Mesodermal cell (in vitro differentiated cells): ENCODE data around the gene VPS72.
"Not testable (repeated sequence)": the region's sequence is repeated elsewhere in the genome, so short reads cannot be mapped to it uniquely, and the experiment has no call there.

Source experiments
- H3K27ac ChIP-seq: 2 replicates; pipeline ENCODE4 v1.7.0; 2013; ENCODE audit warnings: mild to moderate bottlenecking, low read depth, low read length, moderate library complexity; ENCODE audit not compliant: severe bottlenecking
- H3K36me3 ChIP-seq: 2 replicates; pipeline ENCODE4 v1.7.1; 2013; ENCODE audit warnings: mild to moderate bottlenecking, low read length, moderate library complexity; ENCODE audit not compliant: control insufficient read depth, insufficient read depth
- H3K4me1 ChIP-seq: one replicate; pipeline ENCODE4 v1.7.1; 2013; ENCODE audit warnings: mild to moderate bottlenecking, low read length; ENCODE audit not compliant: insufficient read depth, control insufficient read depth, poor library complexity, severe bottlenecking
- H3K4me3 ChIP-seq: 2 replicates; pipeline ENCODE4 v1.7.0; 2013; ENCODE audit warnings: low read length, control low read depth, mild to moderate bottlenecking; ENCODE audit not compliant: insufficient read depth, poor library complexity, severe bottlenecking; ENCODE audit errors: extremely low read depth
- H3K9me3 ChIP-seq: 2 replicates; pipeline ENCODE4 v1.7.1; 2013; ENCODE audit warnings: mild to moderate bottlenecking, low read length, moderate library complexity; ENCODE audit not compliant: control insufficient read depth
- WGBS, 2 experiments: methylation state at CpG; one replicate each; pipeline ENCODE4 v1.1.5; 2013; ENCODE audit warnings: missing lambda C conversion rate in 2 of 2; ENCODE audit not compliant: insufficient coverage in 2 of 2; 5-methylcytosine and 5-hydroxymethylcytosine counted together

Gene VPS72

GRCh38 chr1:151199873-151200581, 10.0 kb upstream of the VPS72 start:
- WGBS, 2 experiments, result 19 to 22% methylated on average over 7 of the region's 11 CpGs
- no peaks in the 10 kb centered on the region for H3K4me1 ChIP-seq
- H3K4me3 ChIP-seq, result peak overlapping the region; percentile 100
- no peaks in the 10 kb centered on the region for H3K9me3 ChIP-seq
- H3K27ac ChIP-seq, result peak overlapping the region; percentile 73
- H3K36me3 ChIP-seq, result peaks cover 40% of the 10 kb centered on the region

DNA sequence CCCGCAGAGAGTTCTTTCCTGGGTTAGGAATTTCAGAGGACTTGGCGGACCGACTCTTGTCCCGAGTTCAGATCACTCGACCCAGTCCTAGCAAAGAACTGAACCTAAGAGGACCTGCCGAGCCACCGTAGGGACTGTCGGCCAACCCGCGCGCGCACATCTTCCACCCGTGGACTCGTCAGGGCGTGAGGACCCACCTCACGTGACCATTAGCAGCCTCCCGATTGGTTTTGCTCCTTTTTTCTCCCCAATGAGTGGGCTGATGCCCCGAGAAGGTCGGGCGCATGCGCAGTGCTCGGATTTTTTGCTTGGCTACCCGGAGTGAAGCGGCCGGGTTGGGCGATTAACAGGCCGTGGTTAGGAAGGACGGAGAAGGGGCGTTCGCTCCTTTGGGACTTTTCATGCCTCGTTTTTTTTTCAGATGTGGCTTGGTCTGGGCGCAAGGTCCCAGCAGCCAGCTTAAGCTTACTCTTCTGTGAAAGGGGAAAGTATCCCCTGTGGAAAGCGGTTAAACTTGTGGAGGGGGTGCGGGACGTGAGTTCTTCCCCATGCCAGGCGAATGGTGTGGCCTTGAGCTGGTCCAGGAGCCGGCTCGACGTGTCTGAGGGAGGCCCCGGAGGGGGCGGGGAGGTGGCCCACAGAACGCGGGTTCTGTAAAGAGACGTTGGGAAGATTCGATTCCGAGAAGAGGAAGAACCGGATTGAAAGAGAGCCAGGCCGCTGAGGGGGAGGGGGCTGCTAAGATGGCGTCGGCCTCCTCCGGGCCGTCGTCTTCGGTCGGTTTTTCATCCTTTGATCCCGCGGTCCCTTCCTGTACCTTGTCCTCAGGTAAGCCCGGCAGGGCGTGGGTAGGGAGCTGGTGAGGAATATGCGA, 8.5 kb upstream of the VPS72 start, which contains the start of gene PIP5K1A:
Gene PIP5K1A (plus strand): TSS at position 299 of the 874 bp plus-strand sequence. CDS start 445 bp downstream, at position 744.
- WGBS, 2 experiments, result 0% methylated on average over 46 to 52 of the region's 60 CpGs
- H3K27ac ChIP-seq, result peak within 1 kb of the TSS; percentile 89
- H3K36me3 ChIP-seq, result peaks cover 24% of the 10 kb centered on the region
- peak within 1 kb of the TSS; percentile 100 for H3K4me3 ChIP-seq
- H3K4me1 ChIP-seq, result no peaks in the 10 kb centered on the region
- no peaks in the 10 kb centered on the region for H3K9me3 ChIP-seq

DNA sequence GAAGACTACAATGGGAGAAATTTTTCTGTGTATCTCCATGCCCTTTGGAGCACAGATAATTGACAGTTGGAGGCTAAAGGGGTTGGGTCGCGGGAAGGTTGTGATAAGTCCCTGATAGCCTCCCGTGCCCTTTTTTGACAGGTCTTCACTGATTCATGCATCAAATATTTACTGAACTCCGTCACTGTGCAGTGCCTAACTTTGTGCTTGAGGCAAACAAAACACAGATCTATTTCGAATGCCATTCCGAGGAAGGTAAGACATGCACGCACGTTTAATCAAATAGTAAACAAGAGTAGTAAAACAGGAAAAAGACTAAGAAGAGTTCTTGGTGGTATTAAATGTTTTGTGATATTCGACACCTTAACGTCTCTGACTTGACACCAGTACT, 7.9 kb upstream of the VPS72 start:
- H3K27ac ChIP-seq, result peak overlapping the region; percentile 89
- WGBS, 2 experiments, result 42 to 46% methylated on average over 8 to 9 of the region's 10 CpGs

GRCh38 chr1:151196292-151196800, 6.3 kb upstream of the VPS72 start:
- Histone ChIP-seq H3K9me3 (no peaks in the 10 kb centered on the region), H3K4me3 (no peak overlapping the region), H3K4me1 (no peaks in the 10 kb centered on the region), H3K36me3 (peaks cover 5% of the 10 kb centered on the region), H3K27ac (no peak overlapping the region)
- 74 to 76% methylated on average over 8 to 10 of the region's 14 CpGs for WGBS, 2 experiments

More for the DNA sequence above, 7.9 kb upstream of the VPS72 start:
- Histone ChIP-seq H3K36me3 (peaks cover 20% of the 10 kb centered on the region), H3K4me3 (peak overlapping the region; percentile 100), H3K9me3 (no peaks in the 10 kb centered on the region), H3K4me1 (no peaks in the 10 kb centered on the region)

DNA sequence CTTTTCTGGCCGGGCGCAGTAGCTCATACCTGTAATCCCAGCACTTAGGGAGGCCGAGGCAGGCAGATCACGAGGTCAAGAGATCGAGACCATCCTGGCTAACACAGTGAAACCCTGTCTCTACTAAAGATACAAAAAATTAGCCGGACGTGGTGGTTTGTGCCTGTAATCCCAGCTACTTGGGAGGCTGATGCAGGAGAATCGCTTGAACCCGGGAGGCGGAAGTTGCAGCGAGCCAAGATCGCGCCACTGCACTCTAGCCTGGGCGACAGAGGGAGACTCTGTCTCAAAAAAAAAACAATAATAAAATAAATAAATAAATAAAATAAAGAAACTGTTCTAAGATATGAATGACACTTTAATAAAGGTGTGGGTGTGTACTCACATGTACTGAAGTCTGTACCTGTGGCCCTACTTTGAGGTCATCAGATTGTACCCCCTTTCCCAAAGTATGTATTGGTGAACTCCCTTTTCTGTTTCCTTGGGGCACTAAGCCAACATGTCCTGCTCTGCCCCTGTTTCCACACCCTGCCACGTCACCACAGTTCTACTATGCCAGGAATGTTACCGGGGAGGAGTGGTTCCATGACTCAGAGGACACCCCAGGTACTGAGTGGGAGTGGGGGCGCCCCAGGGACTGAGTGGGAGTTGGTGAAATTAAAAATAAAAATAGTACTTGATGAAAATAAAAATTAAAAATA, 5.0 kb upstream of the VPS72 start:
- H3K9me3 ChIP-seq, H3K36me3 ChIP-seq, H3K27ac ChIP-seq, H3K4me3 ChIP-seq, H3K4me1 ChIP-seq: not testable (repeated sequence)
- WGBS, 2 experiments, result 84 to 92% methylated on average over 7 to 12 of the region's 17 CpGs

DNA sequence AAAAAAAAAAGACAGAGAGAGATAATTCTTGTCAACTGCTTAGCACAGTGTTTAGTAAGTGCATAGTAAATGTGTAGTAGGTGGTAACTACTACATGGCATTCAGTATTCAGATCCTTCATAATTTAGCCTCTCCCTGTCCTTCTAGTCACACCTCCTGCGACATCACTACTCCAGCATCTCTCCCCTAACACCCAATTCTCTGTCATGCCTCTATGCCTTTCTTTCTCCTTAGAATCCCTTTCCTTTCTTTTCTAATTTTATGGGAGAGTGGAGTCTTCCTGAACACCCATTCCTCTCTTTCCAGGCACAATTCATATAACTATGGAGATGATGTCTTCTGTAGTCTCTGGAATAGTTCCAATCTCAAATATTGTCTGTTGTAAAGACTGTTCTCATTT, 3.9 kb upstream of the VPS72 start:
- no peaks in the 10 kb centered on the region for H3K9me3 ChIP-seq
- no peak overlapping the region for H3K4me3 ChIP-seq
- no peaks in the 10 kb centered on the region for H3K4me1 ChIP-seq
- WGBS, 2 experiments, result 67% methylated on average over 1 of the region's 1 CpG; no CpG with 5 or more reads in 1 of the 2 experiments
- no peaks in the 10 kb centered on the region for H3K36me3 ChIP-seq
- H3K27ac ChIP-seq, result no peak overlapping the region

- Histone ChIP-seq H3K4me3 (no peak overlapping the region), H3K27ac (no peak overlapping the region), H3K4me1 (no peaks in the 10 kb centered on the region), H3K9me3 (no peaks in the 10 kb centered on the region), H3K36me3 (no peaks in the 10 kb centered on the region)
- 96% methylated on average over 5 to 6 of the region's 6 CpGs for WGBS, 2 experiments
Measured at GRCh38 chr1:151193304-151193703, 3.3 kb upstream of the VPS72 start.

- no peaks in the 10 kb centered on the region for H3K36me3 ChIP-seq
- H3K4me1 ChIP-seq, result no peaks in the 10 kb centered on the region
- no peak overlapping the region for H3K4me3 ChIP-seq
- 88 to 100% methylated on average over 1 to 4 of the region's 7 CpGs for whole genome bisulfite sequencing, 2 experiments
- H3K9me3 ChIP-seq, result no peaks in the 10 kb centered on the region
- no peak overlapping the region for H3K27ac ChIP-seq
Measured at GRCh38 chr1:151192047-151192446, 2.0 kb upstream of the VPS72 start.

GRCh38 chr1:151188667-151189066, 1.3 kb downstream of the VPS72 start:
- WGBS, 2 experiments, result 91 to 95% methylated on average over 5 to 7 of the region's 8 CpGs
- H3K27ac ChIP-seq, result not testable (repeated sequence)

DNA sequence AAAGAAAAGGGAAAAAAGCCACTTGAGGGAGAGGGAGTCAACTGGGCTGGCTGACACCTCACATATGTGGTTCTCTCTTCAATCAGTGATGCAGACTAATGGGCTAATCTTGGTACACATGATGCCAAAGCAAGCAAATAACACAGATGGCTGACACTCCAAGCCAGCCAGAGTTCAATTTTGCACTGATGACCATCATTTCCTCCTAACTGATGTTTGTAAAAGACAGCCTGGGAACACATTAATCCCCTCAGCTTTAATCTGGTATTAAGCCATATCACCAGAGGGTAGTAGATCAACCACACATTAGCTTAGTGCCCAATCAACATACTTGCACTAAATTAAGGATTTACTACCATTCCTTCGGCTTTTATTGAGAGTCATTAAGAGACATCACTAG, 2.8 kb downstream of the VPS72 start:
- no peak overlapping the region for H3K4me3 ChIP-seq
- H3K9me3 ChIP-seq, result no peaks in the 10 kb centered on the region
- no peak overlapping the region for H3K27ac ChIP-seq
- no CpG with 5 or more reads among the region's 1 CpG for WGBS, 2 experiments
- H3K36me3 ChIP-seq, result peaks cover 39% of the 10 kb centered on the region
- no peaks in the 10 kb centered on the region for H3K4me1 ChIP-seq

More at GRCh38 chr1:151188667-151189066, 1.3 kb downstream of the VPS72 start:
- Histone ChIP-seq H3K4me3 (peak overlapping the region; percentile 73), H3K36me3 (peaks cover 24% of the 10 kb centered on the region)
- not testable (repeated sequence) for H3K4me1 ChIP-seq, H3K9me3 ChIP-seq
